Measurements from ENCODE around the gene ZC3H6.
"Not testable (repeated sequence)": the region's sequence is repeated elsewhere in the genome, so short reads cannot be mapped to it uniquely, and the experiment has no call there.

ZC3H6 gene

GRCh38 chr2:112332123-112332696, 56.8 kb downstream of the ZC3H6 start:
- DNase-seq (ENCODE audit: low read depth): no peak

- DNase-seq (ENCODE audit: low read depth): no peak
Observed at GRCh38 chr2:112335600-112335999, 60.2 kb downstream of the ZC3H6 start.

GRCh38 chr2:112339986-112340385, 64.6 kb downstream of the ZC3H6 start:
- DNase-seq (ENCODE audit: low read depth): no peak

- DNase-seq (ENCODE audit: low read depth): no peak
Observed at GRCh38 chr2:112340475-112341267, 65.3 kb downstream of the ZC3H6 start.

GRCh38 chr2:112342067-112342550, 66.7 kb downstream of the ZC3H6 start:
- DNase-seq (ENCODE audit: low read depth): no peak

GRCh38 chr2:112343827-112344585, 68.6 kb downstream of the ZC3H6 start:
- DNase-seq (ENCODE audit: low read depth): no peak

- no peak for DNase-seq (ENCODE audit: low read depth)
Observed at GRCh38 chr2:112345030-112346027, 69.9 kb downstream of the ZC3H6 start.

GRCh38 chr2:112352292-112352691, 76.9 kb downstream of the ZC3H6 start:
- not testable (repeated sequence) for DNase-seq (ENCODE audit: low read depth)

- DNase-seq (ENCODE audit: low read depth): not testable (repeated sequence)
Observed at GRCh38 chr2:112352809-112353603, 77.6 kb downstream of the ZC3H6 start.

- not testable (repeated sequence) for DNase-seq (ENCODE audit: low read depth)
Observed at GRCh38 chr2:112354335-112354734, 78.9 kb downstream of the ZC3H6 start.

- DNase-seq (ENCODE audit: low read depth): not testable (repeated sequence)
Observed at GRCh38 chr2:112360055-112360454, 84.7 kb downstream of the ZC3H6 start.

Measured in fibroblast of the conjunctiva (primary cell).